Left lung (tissue), 10 donors: ENCODE results near the gene ITPK1. TPM values are rescaled to one million over a fixed set of nuclear protein-coding genes. Genes with fewer than 3 reads are reported as not detected.

ENCODE experiments used
- ATAC-seq: fragments of 200-7000 bp; cut with Tn5 transposase; one replicate; pipeline ENCODE4 v1.9.1; 2020; ENCODE audit warnings: moderate library complexity
- DNase-seq, 4 donors: peaks; one replicate each; pipeline ENCODE4 v3.0.0-alpha.2; 2013 to 2020
- H3K27ac ChIP-seq, 2 donors: fragments of 200-600 bp; sonication (generic) in 1 of 2; one replicate each; pipeline versions ENCODE4 v1.5.0 to v1.8.0; 2020 to 2021
- H3K27me3 ChIP-seq, 2 donors: fragments of 200-600 bp; sonication (generic) in 1 of 2; one replicate each; pipeline versions ENCODE4 v1.5.0 to v1.8.0; 2020 to 2021
- H3K36me3 ChIP-seq, 2 donors: fragments of 200-600 bp; sonication (generic) in 1 of 2; one replicate each; pipeline versions ENCODE4 v1.5.0 to v1.8.0; 2020 to 2021
- H3K4me1 ChIP-seq, 2 donors: fragments of 200-600 bp; one replicate each; pipeline ENCODE4 v1.8.0; 2021
- H3K4me3 ChIP-seq, 2 donors: fragments of 200-600 bp; sonication (generic) in 1 of 2; one replicate each; pipeline versions ENCODE4 v1.5.0 to v1.8.0; 2020 to 2021; ENCODE audit warnings: mild to moderate bottlenecking in 1 of 2
- H3K9me3 ChIP-seq, 2 donors: fragments of 200-600 bp; sonication (generic) in 1 of 2; one replicate each; pipeline versions ENCODE4 v1.5.0 to v1.8.0; 2020 to 2021
- intact Hi-C, 2 donors: fragments of 100-400 bp; cut with DNase I; formaldehyde crosslinking; loops; one replicate each; pipeline versions ENCODE4 v1.11.2 to v1.14.2; 2022
- polyA plus RNA-seq, 6 donors: library from polyadenylated mRNA; unstranded; fragments of 120-200 nt; gene quantifications; one replicate each; pipeline ENCODE4 v1.2.1, GENCODE V29; 2013; ENCODE audit not compliant: insufficient read length in 6 of 6
- total RNA-seq, 2 donors: library from RNA; stranded (reverse); fragmentation: NEBNext Ultra II Directional; extraction: Animal tissue kit (Norgen Biotek cat#: 25700); gene quantifications; one replicate each; pipeline ENCODE4 v1.2.1, GENCODE V29; 2021
- TF ChIP-seq, protein P1 (sequence below), 2 donors: fragments of 200-600 bp; sonication (generic) in 1 of 2; IDR thresholded peaks; one replicate each; pipeline versions ENCODE4 v1.5.0 to v1.8.0; 2021; ENCODE audit warnings: antibody characterized with exemption in 2 of 2
- donor health status: DM: no; HTN: yes; CAD: no.
- donor health status: DM: no; HTN: no; CAD: no.

ITPK1 gene
- total and polyA plus RNA-seq, 8 donors: 18.1 to 108 (median 20.8) TPM

DNA sequence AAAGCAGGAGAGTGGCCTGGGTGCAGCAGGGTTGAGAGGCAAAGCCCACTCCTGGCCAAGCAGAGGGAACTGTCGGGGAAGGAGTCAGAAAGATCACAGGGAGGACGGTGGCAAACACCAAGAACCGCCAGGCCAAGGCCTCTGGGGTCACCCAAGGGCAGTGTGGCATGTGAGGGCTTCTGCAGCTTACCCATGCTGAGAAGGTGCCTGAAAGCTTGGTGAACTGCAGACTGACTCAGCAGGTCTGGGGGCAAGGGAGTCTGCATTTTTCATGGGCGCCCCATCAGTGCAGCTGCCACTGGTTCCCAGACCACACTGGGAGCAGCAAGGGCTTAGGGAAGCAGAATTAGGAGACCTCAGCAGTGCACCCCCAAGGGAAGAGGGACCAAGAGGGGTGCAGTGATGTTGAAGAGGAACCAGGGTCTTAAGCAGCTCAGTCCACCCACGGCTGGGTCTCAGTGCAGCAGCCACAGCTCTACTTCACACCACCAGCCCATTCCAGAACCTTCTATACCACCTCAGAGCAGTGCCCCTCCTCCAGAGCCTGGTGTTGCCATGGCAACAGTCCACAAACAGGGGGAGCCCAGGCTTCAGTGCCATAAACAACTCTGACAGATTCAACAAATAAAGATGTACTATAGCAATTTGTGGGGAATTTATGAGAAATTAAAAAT is 59.4 kb downstream of the ITPK1 start:
- peaks cover 0 to 16% of the 10 kb centered on the region in 2 donors for H3K4me1 ChIP-seq
- ATAC-seq (no peak), DNase-seq (peak in 1 of 4 donors; percentile 35)
- no peak overlapping the region for H3K4me3 ChIP-seq
- H3K27me3 ChIP-seq: no peaks in the 10 kb centered on the region
- intact Hi-C loops: no loop called here
- no peaks in the 10 kb centered on the region for H3K9me3 ChIP-seq
- H3K36me3 ChIP-seq: no peaks in the 10 kb centered on the region
- TF ChIP-seq, protein P1, sequence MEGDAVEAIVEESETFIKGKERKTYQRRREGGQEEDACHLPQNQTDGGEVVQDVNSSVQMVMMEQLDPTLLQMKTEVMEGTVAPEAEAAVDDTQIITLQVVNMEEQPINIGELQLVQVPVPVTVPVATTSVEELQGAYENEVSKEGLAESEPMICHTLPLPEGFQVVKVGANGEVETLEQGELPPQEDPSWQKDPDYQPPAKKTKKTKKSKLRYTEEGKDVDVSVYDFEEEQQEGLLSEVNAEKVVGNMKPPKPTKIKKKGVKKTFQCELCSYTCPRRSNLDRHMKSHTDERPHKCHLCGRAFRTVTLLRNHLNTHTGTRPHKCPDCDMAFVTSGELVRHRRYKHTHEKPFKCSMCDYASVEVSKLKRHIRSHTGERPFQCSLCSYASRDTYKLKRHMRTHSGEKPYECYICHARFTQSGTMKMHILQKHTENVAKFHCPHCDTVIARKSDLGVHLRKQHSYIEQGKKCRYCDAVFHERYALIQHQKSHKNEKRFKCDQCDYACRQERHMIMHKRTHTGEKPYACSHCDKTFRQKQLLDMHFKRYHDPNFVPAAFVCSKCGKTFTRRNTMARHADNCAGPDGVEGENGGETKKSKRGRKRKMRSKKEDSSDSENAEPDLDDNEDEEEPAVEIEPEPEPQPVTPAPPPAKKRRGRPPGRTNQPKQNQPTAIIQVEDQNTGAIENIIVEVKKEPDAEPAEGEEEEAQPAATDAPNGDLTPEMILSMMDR (IDR thresholded peaks at IDR 0.05): no peak
- H3K27ac ChIP-seq: no peak overlapping the region

DNA sequence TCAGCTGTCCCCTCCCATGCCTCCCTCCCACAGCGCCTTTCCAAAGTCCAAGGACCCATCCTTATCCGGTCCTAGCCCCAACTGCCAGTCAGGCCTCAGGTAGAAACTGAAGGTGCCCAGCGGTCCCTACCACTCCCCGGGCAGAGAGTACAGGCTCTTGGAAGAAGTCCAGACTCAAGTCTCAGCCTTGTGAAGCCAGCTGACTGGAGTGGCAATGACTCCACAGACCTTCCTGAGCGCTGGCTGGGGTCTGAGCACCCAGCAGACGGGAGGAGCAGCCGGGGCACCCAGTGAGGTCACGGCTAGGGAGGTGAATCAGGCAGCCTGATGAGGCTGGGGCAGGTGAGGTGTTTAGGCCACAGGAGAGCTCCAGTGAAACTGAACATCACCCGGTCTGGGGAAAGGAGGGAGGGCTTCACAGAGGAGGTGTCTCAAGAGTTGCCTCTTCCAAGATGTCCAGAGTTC is 60.0 kb downstream of the ITPK1 start:
- no peaks in the 10 kb centered on the region for H3K27me3 ChIP-seq
- TF ChIP-seq, protein P1 (IDR thresholded peaks at IDR 0.05): no peak
- H3K4me1 ChIP-seq: peaks cover 0 to 12% of the 10 kb centered on the region in 2 donors
- no peaks in the 10 kb centered on the region for H3K36me3 ChIP-seq
- DNase-seq (peak in 2 of 4 donors; percentile 43 to 72), ATAC-seq (peak; percentile 79)
- no peaks in the 10 kb centered on the region for H3K9me3 ChIP-seq
- H3K4me3 ChIP-seq: no peak overlapping the region
- H3K27ac ChIP-seq: no peak overlapping the region
- intact Hi-C loops: no loop called here

DNA sequence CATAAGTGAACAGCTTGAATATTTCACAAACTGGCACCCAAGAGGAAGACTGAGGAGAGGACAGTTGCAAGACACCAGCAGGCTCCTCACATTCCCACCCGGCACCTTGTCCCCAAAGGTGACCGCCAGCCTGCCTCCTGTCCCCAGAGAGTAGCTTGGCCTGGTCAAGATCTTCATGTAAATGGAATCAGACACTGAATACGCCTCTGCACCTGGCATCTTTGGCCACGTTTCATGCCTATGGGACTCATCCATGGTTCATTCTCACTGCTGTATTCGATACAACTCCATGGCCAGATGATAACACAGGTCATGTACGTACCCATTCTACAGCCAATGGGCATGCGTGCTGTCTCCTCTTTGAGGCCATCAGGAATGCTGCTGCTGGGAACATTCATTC is 60.8 kb downstream of the ITPK1 start:
- no peak overlapping the region for H3K4me3 ChIP-seq
- no peaks in the 10 kb centered on the region for H3K36me3 ChIP-seq
- peaks cover 4 to 5% of the 10 kb centered on the region in 2 donors for H3K4me1 ChIP-seq
- TF ChIP-seq, protein P1 (IDR thresholded peaks at IDR 0.05): no peak
- no peaks in the 10 kb centered on the region for H3K9me3 ChIP-seq
- intact Hi-C loops: no loop called here
- H3K27ac ChIP-seq: no peak overlapping the region
- no peaks in the 10 kb centered on the region for H3K27me3 ChIP-seq
- ATAC-seq: no peak
- DNase-seq: peak in 1 of 4 donors; percentile 41

DNA sequence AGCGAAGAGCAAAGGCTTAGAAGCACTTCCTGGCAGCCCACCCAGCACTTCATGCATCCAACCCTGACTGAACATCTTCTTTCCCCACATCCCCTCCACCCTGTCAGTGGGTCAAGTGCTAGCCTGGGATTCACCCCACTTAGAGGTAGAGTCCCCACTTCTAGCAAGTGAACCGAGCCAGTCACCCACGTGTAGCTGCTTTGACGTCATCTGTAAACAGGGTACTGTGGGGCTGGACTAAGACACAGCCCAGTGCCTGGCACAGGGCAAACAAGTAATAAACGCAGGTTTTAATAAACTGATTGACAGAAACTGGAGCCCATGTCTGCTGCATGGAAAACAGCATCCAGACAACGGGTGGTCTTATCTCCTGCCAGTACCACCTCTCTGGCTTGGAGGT is 61.7 kb downstream of the ITPK1 start:
- intact Hi-C loops: no loop called here
- TF ChIP-seq, protein P1 (IDR thresholded peaks at IDR 0.05): no peak
- Histone ChIP-seq H3K4me3 (no peak overlapping the region), H3K9me3 (no peaks in the 10 kb centered on the region), H3K4me1 (peaks cover 3 to 5% of the 10 kb centered on the region in 2 donors), H3K36me3 (no peaks in the 10 kb centered on the region), H3K27me3 (no peaks in the 10 kb centered on the region), H3K27ac (no peak overlapping the region)
- DNase-seq (no peak), ATAC-seq (no peak)

DNA sequence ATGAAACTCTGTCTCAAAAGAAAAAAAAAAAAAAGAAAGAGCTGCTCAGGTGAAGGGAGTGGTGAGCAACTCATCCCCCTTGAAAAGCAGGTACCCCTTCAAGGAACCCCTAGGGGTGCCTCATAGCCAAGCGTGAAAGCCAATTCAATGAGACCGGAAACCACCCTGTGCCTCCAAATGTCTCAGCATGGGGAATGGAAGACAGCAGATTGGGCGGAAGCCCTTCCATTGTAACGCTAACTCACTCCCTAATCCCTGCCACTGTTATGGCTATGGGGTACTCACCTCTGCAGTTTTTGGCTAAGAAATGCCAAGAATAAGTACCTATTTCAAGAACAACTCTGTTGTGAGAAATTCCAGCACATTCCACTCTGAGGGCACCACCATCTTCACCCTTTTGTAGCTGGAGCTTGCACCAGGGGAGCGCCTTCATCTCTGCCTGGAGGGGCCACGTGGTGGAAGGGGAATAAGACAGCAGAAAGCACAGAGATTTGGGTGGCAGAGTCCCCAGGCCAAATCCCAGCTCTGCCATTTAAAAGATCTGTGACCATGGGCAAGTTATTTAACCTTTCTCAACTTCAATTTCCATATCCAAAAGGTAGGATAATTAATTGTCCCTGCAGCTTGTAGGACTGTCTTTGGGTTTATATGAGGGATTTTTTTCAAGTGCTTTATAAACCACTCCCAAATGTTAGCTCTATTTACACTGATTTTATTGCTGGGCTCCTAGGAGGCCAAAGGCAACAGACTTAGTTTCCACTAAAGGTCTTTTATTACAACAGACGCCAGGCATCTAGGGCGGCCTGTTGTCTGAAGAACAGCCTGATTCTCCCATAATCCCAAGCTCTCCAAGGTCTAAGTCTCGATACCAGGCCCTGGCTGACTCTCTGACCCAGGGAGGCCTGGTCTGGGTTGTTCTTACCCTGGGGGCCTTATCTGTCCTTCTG is 63.9 kb downstream of the ITPK1 start:
- no peak overlapping the region for H3K27ac ChIP-seq
- H3K4me3 ChIP-seq: no peak overlapping the region
- DNase-seq (no peak), ATAC-seq (no peak)
- peaks cover 5 to 8% of the 10 kb centered on the region in 2 donors for H3K4me1 ChIP-seq
- H3K36me3 ChIP-seq: no peaks in the 10 kb centered on the region
- TF ChIP-seq, protein P1 (IDR thresholded peaks at IDR 0.05): no peak
- intact Hi-C loops: no loop called here
- H3K27me3 ChIP-seq: no peaks in the 10 kb centered on the region
- H3K9me3 ChIP-seq: no peaks in the 10 kb centered on the region
